PC-9 (cell line): ENCODE data around the gene FEM1C. TPM values are rescaled to one million over a fixed set of nuclear protein-coding genes. Genes with fewer than 3 reads are reported as not detected.

Experiments
- BruUV-seq: library from RNA; stranded (reverse); fragments of 400-500 nt; replicated peaks from 2 replicates; lab custom pipeline; 2021; lab: Mats Ljungman, UMichigan
- CTCF ChIA-PET: fragments of 300-600 bp; sonication (Branson Sonifier 250); formaldehyde crosslinking; loops from one replicate; lab custom pipeline; 2022; ENCODE audit warnings: antibody characterized with exemption; lab: Charles Lee
- POLR2A ChIA-PET: fragments of 300-600 bp; sonication (Branson Sonifier 250); formaldehyde crosslinking; loops from one replicate; lab custom pipeline; 2022; ENCODE audit warnings: antibody characterized with exemption; ENCODE audit not compliant: unreplicated experiment; lab: Charles Lee
- DNase-seq, 2 experiments: peaks; one replicate each; pipeline versions ENCODE4 v3.0.0 to v3.0.0-alpha.2; 2015 to 2022; ENCODE audit warnings: mixed read lengths in 1 of 2
- H2AFZ ChIP-seq: fragments of 200-600 bp; sonication (generic); 2 replicates; pipeline ENCODE4 v1.8.1; 2017; ENCODE audit warnings: antibody characterized with exemption
- H3F3A ChIP-seq: fragments of 200-600 bp; sonication (generic); 2 replicates; pipeline ENCODE4 v1.8.1; 2017; ENCODE audit warnings: antibody characterized with exemption, mild to moderate bottlenecking, low read depth; ENCODE audit not compliant: insufficient read depth
- H3K27ac ChIP-seq: fragments of 200-600 bp; sonication (generic); 2 replicates; pipeline ENCODE4 v1.6.1; 2016; ENCODE audit warnings: mixed run types
- H3K27me3 ChIP-seq: fragments of 200-600 bp; sonication (generic); 2 replicates; pipeline ENCODE4 v1.6.1; 2016; ENCODE audit warnings: low read depth, mixed run types; ENCODE audit not compliant: insufficient read depth
- H3K36me3 ChIP-seq: fragments of 200-600 bp; sonication (generic); 2 replicates; pipeline ENCODE4 v1.6.1; 2016; ENCODE audit warnings: low read depth, mixed run types
- H3K4me1 ChIP-seq: fragments of 200-600 bp; sonication (generic); replicated peaks from 2 replicates; pipeline ENCODE4 v1.6.1; 2016; ENCODE audit warnings: mixed run types; ENCODE audit not compliant: insufficient read depth
- H3K4me2 ChIP-seq: fragments of 200-600 bp; sonication (generic); 2 replicates; pipeline ENCODE4 v1.6.1; 2017; ENCODE audit warnings: mixed run types
- H3K4me3 ChIP-seq: fragments of 200-600 bp; sonication (generic); 2 replicates; pipeline ENCODE4 v1.6.1; 2016; ENCODE audit warnings: mixed run types
- H3K79me2 ChIP-seq: fragments of 200-600 bp; sonication (generic); 2 replicates; pipeline ENCODE4 v1.6.1; 2017; ENCODE audit warnings: low read depth, mixed run types
- H3K9me2 ChIP-seq: fragments of 200-600 bp; sonication (generic); 2 replicates; pipeline ENCODE4 v1.8.1; 2017; ENCODE audit warnings: mild to moderate bottlenecking; ENCODE audit not compliant: insufficient read depth
- H3K9me3 ChIP-seq: fragments of 200-600 bp; sonication (generic); 2 replicates; pipeline ENCODE4 v1.8.1; 2016; ENCODE audit warnings: low read depth; ENCODE audit not compliant: insufficient read depth
- H4K20me1 ChIP-seq: fragments of 200-600 bp; sonication (generic); 2 replicates; pipeline ENCODE4 v1.8.1; 2017; ENCODE audit not compliant: insufficient read depth
- EZH2 ChIP-seq: fragments of 200-600 bp; sonication (generic); IDR thresholded peaks from 2 replicates; pipeline ENCODE4 v1.8.0; 2017; ENCODE audit warnings: antibody characterized with exemption, low read depth
- intact Hi-C: fragments of 100-400 bp; cut with micrococcal nuclease; formaldehyde crosslinking; loops from one replicate; pipeline ENCODE4 v1.10.0; 2022; ENCODE audit not compliant: unreplicated experiment
- total RNA-seq: library from RNA; stranded (reverse); gene quantifications from 2 replicates; pipeline ENCODE4 v1.2.3, GENCODE V29; 2021
- TF ChIP-seq, protein P1 (sequence below): fragments of 200-600 bp; sonication (generic); conservative IDR thresholded peaks from 2 replicates; pipeline ENCODE4 v1.6.1; 2017; ENCODE audit warnings: mixed run types, antibody characterized with exemption, mild to moderate bottlenecking, moderate library complexity

The FEM1C gene
- total RNA-seq, 1 experiment from 2014 or later, result 15.9 TPM

DNA sequence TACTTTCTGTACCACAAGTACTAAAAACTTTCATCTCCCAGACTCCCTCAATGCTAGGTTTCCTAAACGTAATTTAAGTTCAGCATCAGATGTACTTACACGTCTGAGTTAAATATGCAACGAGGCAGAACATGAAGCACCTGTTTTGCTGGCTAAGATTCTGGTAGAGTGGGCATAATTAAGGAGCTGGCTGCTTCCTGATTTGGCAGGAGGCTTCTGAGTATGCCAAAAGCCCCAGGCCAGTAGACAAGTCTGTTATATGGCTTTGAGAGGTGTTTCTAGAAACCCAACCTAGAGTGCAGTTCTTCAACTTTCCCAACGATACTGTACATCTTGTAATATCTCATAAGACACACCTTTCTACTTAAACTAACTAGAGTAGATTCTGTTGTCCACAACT, 44.1 kb upstream of the FEM1C start:
- no peak for DNase-seq
- peaks cover 4% of the 10 kb centered on the region for H3F3A ChIP-seq
- H3K9me2 ChIP-seq, result no peaks in the 10 kb centered on the region
- CTCF ChIA-PET, result no interaction called here
- H2AFZ ChIP-seq, result no peak overlapping the region
- BruUV-seq, result no TSS peak
- H3K4me2 ChIP-seq, result no peak overlapping the region
- H3K27me3 ChIP-seq, result no peaks in the 10 kb centered on the region
- H3K9me3 ChIP-seq, result no peaks in the 10 kb centered on the region
- H4K20me1 ChIP-seq, result 0 out of 2 replicates have a peak, but pooled peaks cover 3% of the 10 kb centered on the region
- TF ChIP-seq, protein P1, sequence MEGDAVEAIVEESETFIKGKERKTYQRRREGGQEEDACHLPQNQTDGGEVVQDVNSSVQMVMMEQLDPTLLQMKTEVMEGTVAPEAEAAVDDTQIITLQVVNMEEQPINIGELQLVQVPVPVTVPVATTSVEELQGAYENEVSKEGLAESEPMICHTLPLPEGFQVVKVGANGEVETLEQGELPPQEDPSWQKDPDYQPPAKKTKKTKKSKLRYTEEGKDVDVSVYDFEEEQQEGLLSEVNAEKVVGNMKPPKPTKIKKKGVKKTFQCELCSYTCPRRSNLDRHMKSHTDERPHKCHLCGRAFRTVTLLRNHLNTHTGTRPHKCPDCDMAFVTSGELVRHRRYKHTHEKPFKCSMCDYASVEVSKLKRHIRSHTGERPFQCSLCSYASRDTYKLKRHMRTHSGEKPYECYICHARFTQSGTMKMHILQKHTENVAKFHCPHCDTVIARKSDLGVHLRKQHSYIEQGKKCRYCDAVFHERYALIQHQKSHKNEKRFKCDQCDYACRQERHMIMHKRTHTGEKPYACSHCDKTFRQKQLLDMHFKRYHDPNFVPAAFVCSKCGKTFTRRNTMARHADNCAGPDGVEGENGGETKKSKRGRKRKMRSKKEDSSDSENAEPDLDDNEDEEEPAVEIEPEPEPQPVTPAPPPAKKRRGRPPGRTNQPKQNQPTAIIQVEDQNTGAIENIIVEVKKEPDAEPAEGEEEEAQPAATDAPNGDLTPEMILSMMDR, result no peak
- TF ChIP-seq EZH2, result no peak
- H3K4me3 ChIP-seq, result no peak overlapping the region
- intact Hi-C loops, result no loop called here
- H3K36me3 ChIP-seq, result no peaks in the 10 kb centered on the region
- POLR2A ChIA-PET, result no interaction called here
- no peaks in the 10 kb centered on the region for H3K79me2 ChIP-seq
- no peak overlapping the region for H3K27ac ChIP-seq
- H3K4me1 ChIP-seq, result peaks cover 10% of the 10 kb centered on the region; the same call in 1 of the 2 replicates

DNA sequence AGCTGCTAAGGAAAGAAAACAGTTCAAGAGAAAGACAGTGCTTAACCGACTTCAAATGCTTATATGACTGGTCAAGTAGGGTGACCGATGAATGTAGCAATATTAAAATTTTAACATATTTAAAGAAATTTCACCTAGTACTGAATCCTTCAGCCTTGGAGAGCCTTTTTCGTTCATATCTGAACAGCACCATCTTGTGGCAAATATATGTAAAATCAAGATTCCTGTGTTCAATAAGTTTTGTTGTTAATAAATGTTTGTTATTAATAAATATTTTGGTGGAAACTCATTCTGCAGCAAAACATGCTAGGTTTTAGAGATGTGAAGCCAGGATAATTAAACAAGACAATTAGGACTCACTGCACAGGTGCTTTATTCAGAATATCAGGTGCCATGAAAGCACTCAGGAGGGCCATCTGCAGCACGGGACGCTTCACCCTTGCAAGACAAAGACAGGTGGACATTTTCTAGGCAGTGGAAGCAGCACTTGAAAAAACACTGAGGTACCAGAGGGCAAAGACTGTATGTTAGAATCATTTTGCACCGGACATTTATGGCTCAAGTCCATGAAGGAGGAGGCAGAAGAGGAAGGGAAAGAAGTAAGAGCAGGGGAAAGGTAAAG, 42.1 kb upstream of the FEM1C start:
- TF ChIP-seq, protein P1, result peak; percentile 82
- no peak for TF ChIP-seq EZH2
- Histone ChIP-seq H3K4me1 (peaks cover 10% of the 10 kb centered on the region; the same call in 1 of the 2 replicates), H3K27me3 (no peaks in the 10 kb centered on the region), H4K20me1 (0 out of 2 replicates have a peak, but pooled peaks cover 3% of the 10 kb centered on the region), H3K9me3 (no peaks in the 10 kb centered on the region), H3K27ac (no peak overlapping the region), H3K36me3 (no peaks in the 10 kb centered on the region), H3K4me3 (no peak overlapping the region), H3F3A (peaks cover 4% of the 10 kb centered on the region), H3K9me2 (no peaks in the 10 kb centered on the region), H3K4me2 (no peak overlapping the region), H3K79me2 (no peaks in the 10 kb centered on the region), H2AFZ (no peak overlapping the region)
- CTCF ChIA-PET, result no interaction called here
- BruUV-seq, result no TSS peak
- intact Hi-C loops, result loop anchor here (1.0 kb wide), 2 partner anchors 277 to 488 kb away; no protein-coding TSS in a partner anchor
- POLR2A ChIA-PET, result no interaction called here
- no peak for DNase-seq

DNA sequence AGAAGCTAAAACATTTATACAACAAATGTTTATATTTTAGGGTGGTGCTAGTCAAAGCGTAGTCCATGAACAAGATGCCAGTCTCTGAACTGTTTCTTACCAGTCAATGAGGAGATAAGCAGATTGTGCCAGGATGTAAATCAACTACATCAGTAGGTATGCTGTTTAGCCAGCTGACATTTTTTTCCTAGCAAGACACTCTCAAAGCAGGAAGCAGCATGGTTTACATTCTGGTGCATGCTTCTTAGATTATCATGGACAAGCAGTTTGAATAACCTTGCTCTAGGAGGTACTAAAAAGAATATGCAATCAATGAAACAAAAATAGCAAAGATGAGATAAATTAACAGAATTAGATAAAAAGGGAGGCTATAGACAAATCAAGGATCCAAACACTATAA, 40.7 kb upstream of the FEM1C start:
- TF ChIP-seq, protein P1, result no peak
- no peaks in the 10 kb centered on the region for H4K20me1 ChIP-seq
- H3F3A ChIP-seq, result peaks cover 4% of the 10 kb centered on the region
- H3K9me2 ChIP-seq, result no peaks in the 10 kb centered on the region
- no TSS peak for BruUV-seq
- POLR2A ChIA-PET, result interaction anchor here (0.5 kb wide), 1 partner anchor 44 kb away, joined by 4 read pairs; no protein-coding TSS in a partner anchor
- H3K27me3 ChIP-seq, result no peaks in the 10 kb centered on the region
- no peak overlapping the region for H3K4me3 ChIP-seq
- DNase-seq, result no peak
- H3K4me2 ChIP-seq, result no peak overlapping the region
- no peaks in the 10 kb centered on the region for H3K79me2 ChIP-seq
- CTCF ChIA-PET, result interaction anchor here (0.6 kb wide), 1 partner anchor 25 kb away, joined by 3 read pairs; no protein-coding TSS in a partner anchor
- peaks cover 10% of the 10 kb centered on the region; the same call in 1 of the 2 replicates for H3K4me1 ChIP-seq
- H3K36me3 ChIP-seq, result no peaks in the 10 kb centered on the region
- H3K9me3 ChIP-seq, result no peaks in the 10 kb centered on the region
- intact Hi-C loops, result loop anchor here (1.0 kb wide), 1 partner anchor 41 kb away; the partner anchor contains the start of gene FEM1C
- no peak overlapping the region for H3K27ac ChIP-seq
- no peak overlapping the region for H2AFZ ChIP-seq
